Astrocyte (in vitro differentiated cells and primary cell): Measurements from ENCODE around the gene CABCOCO1.

ENCODE experiments used
- EZH2 ChIP-seq: IDR thresholded peaks from 2 replicates; pipeline ENCODE4 v1.6.1; 2012; ENCODE audit warnings: mild to moderate bottlenecking, low read length, inconsistent platforms; ENCODE audit not compliant: insufficient read depth
- TF ChIP-seq, protein P1 (sequence below): IDR thresholded peaks from 2 replicates; pipeline ENCODE4 v1.5.1; 2011; ENCODE audit warnings: low read depth, mild to moderate bottlenecking, inconsistent platforms, low read length, moderate library complexity; ENCODE audit not compliant: insufficient read depth

DNA sequence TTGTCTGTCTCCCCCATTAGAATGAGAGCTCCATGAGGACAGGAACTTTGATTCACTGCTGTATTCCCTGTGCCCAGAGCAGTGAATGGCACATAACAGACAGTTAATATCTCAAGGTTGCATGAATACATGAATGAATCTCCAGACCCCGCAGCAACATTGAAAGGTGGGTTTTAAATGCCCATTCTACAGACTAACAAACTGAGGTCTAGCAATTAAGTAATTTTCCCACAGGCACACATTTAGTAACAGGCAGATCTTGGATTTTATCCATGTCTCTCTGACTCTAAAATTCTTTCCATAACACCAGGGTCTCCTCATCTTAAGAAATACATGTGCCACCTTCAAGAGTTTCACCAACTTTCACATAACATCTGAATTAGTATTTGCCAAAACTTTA, 134.1 kb downstream of the CABCOCO1 start:
- TF ChIP-seq, protein P1, sequence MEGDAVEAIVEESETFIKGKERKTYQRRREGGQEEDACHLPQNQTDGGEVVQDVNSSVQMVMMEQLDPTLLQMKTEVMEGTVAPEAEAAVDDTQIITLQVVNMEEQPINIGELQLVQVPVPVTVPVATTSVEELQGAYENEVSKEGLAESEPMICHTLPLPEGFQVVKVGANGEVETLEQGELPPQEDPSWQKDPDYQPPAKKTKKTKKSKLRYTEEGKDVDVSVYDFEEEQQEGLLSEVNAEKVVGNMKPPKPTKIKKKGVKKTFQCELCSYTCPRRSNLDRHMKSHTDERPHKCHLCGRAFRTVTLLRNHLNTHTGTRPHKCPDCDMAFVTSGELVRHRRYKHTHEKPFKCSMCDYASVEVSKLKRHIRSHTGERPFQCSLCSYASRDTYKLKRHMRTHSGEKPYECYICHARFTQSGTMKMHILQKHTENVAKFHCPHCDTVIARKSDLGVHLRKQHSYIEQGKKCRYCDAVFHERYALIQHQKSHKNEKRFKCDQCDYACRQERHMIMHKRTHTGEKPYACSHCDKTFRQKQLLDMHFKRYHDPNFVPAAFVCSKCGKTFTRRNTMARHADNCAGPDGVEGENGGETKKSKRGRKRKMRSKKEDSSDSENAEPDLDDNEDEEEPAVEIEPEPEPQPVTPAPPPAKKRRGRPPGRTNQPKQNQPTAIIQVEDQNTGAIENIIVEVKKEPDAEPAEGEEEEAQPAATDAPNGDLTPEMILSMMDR, result no peak
- TF ChIP-seq EZH2, result no peak
